ENCODE measurements around the gene GALNT15.

The GALNT15 gene

DNA sequence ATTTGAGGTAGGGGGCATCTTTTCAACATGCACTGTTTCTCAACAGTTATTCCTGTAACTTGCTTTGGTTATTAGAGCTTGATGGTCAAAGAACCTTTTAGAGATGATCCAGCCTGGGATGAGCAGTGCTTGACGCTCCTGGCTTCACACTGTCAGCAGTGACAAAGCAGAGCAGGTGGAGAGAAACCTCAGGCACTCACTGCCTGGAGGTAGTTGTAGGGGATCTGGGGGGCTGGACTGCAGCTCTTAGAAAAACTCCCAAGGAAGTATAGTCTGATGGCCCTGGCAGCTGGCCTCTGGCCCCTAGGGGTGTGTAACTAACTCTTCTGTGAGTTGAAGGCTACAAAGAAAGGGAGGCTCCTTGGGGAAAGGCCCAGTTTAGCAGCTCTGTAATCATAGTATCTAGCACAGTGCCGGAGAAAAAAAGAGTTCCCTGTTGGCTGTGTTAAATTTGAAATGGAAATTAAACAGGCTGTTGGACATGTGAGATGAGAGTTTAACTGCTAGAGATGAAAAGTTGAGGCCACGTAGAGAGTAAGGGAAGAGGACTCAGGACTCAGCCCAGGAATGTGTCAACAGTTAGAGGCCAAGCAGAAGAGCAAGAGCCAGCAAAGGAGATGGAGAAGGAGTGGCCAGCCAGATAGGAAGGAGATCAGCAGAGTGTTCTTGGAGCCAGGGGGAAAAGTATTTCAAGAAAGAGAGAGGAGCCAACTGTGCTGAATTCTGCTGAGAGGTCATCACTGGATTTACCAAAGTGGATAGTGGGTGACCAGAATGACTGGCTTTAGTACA lies 104.7 kb downstream of the GALNT15 start:
- H3K4me3 ChIP-seq (replicated peaks in 1 of 2; ENCODE audit: low read depth in 2 of 2, low read length in 2 of 2) = no peak overlapping the region
- DNase-seq (ENCODE audit: low read depth in 2 of 2) = peak in 1 of 2 donors; percentile 27
- TF ChIP-seq CTCF (IDR thresholded peaks at IDR 0.05; ENCODE audit: low read depth, low read length) = no peak

- no peak for TF ChIP-seq CTCF (IDR thresholded peaks at IDR 0.05; ENCODE audit: low read depth, low read length)
- H3K4me3 ChIP-seq (replicated peaks in 1 of 2; ENCODE audit: low read depth in 2 of 2, low read length in 2 of 2) = no peak overlapping the region
- no peak for DNase-seq (ENCODE audit: low read depth in 2 of 2)
Observed at GRCh38 chr3:16280671-16281070, 106.2 kb downstream of the GALNT15 start.

Data from cardiac fibroblast (primary cell).